GM19468 (cell line): Measurements from ENCODE around the gene LRRC17.
"Not testable (repeated sequence)": the region's sequence is repeated elsewhere in the genome, so short reads cannot be mapped to it uniquely, and the experiment has no call there.

Source experiments
- ATAC-seq: cut with Tn5 transposase; IDR thresholded peaks from one replicate; pipeline ENCODE4 v1.9.1; 2021; ENCODE audit warnings: mild to moderate bottlenecking, moderate library complexity, moderate number of reproducible peaks; ENCODE audit not compliant: unreplicated experiment; ENCODE audit errors: extremely low read depth

LRRC17 gene

GRCh38 chr7:102935450-102936115, 22.8 kb downstream of the LRRC17 start:
- no peak for ATAC-seq

- ATAC-seq = no peak
Observed at GRCh38 chr7:102938679-102939078, 25.9 kb downstream of the LRRC17 start.

- no peak for ATAC-seq
Observed at GRCh38 chr7:102942181-102942866, 29.5 kb downstream of the LRRC17 start.

- no peak for ATAC-seq
Observed at GRCh38 chr7:102942868-102943267, 30.1 kb downstream of the LRRC17 start.

GRCh38 chr7:102943423-102944169, 30.8 kb downstream of the LRRC17 start:
- ATAC-seq = no peak

- no peak for ATAC-seq
Observed at GRCh38 chr7:102944241-102944640, 31.4 kb downstream of the LRRC17 start.

GRCh38 chr7:102951839-102952238, 39.0 kb downstream of the LRRC17 start:
- no peak for ATAC-seq

- no peak for ATAC-seq
Observed at GRCh38 chr7:102953406-102953805, 40.6 kb downstream of the LRRC17 start.

- not testable (repeated sequence) for ATAC-seq
Observed at GRCh38 chr7:102954359-102954758, 41.6 kb downstream of the LRRC17 start.

GRCh38 chr7:102958004-102958403, 45.2 kb downstream of the LRRC17 start:
- not testable (repeated sequence) for ATAC-seq

- not testable (repeated sequence) for ATAC-seq
Observed at GRCh38 chr7:102961993-102962392, 49.2 kb downstream of the LRRC17 start.

- no peak for ATAC-seq
Observed at GRCh38 chr7:102966465-102966864, 53.7 kb downstream of the LRRC17 start.

- no peak for ATAC-seq
Observed at GRCh38 chr7:102967798-102968197, 55.0 kb downstream of the LRRC17 start.

- no peak for ATAC-seq
Observed at GRCh38 chr7:102973096-102973802, 60.4 kb downstream of the LRRC17 start.

- ATAC-seq = no peak
Observed at GRCh38 chr7:102974366-102975236, 61.8 kb downstream of the LRRC17 start.

- no peak for ATAC-seq
Observed at GRCh38 chr7:102975854-102976253, 63.1 kb downstream of the LRRC17 start.

GRCh38 chr7:102976493-102976892, 63.7 kb downstream of the LRRC17 start:
- ATAC-seq = no peak

- ATAC-seq = not testable (repeated sequence)
Observed at GRCh38 chr7:102977586-102977985, 64.8 kb downstream of the LRRC17 start.

GRCh38 chr7:102978284-102978683, 65.5 kb downstream of the LRRC17 start:
- ATAC-seq = no peak

- no peak for ATAC-seq
Observed at GRCh38 chr7:102979670-102980069, 66.9 kb downstream of the LRRC17 start.
